CD1c-positive myeloid dendritic cell (primary cell): ENCODE results near the gene KDELR3.

ENCODE experiments used
- DNase-seq: peaks from one replicate; pipeline ENCODE4 v3.0.0-alpha.2; 2016; ENCODE audit errors: extremely low spot score

The KDELR3 gene

DNA sequence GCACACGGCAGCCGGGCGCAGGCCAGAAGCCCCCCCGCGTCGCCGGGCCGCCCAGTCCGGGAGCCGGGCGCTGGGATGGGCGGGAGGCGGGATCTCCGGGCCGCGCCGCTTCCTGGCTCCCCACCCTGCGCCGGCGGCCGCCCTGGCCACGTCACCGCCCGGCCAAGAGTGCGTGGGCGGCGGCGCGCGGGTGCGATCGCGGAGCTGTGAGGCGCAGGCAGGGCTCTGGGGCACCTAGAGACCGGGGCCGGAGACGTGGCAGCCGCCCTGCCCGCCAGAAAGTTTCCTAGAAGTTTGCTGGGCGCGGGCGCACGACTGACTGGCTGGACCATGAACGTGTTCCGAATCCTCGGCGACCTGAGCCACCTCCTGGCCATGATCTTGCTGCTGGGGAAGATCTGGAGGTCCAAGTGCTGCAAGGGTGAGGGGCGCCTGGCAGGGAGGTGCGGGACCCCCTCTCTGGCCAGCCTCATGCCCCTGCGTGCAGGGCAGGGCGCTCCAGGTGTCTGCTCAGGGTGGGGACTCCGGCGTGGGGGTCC, at the start of gene KDELR3:
Gene KDELR3 (plus strand): TSS at position 193 of the 539 bp plus-strand sequence. CDS start 138 bp downstream, at position 331.
- DNase-seq = peak; percentile 85

DNA sequence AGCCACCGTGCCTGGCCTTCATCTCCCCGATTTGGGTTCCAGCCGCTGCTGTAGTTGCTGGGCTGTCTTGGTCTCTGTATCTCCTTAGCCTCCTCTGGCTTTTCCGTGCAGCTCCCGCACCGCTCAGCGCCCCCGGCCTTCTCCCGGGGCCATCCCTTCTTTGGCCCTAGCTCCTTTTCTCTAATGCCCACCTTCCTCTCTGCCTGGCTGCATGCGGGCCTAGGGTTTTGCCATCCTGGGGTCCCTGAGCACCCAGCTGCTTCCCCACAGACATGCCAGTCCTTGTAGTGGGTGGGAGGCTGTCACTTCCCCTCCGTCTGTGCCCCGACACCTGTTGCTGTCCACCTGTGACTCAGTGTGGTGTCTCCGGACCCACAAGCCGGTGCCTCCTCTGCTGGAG, 49.3 kb upstream of the KDELR3 start:
- DNase-seq = no peak

DNA sequence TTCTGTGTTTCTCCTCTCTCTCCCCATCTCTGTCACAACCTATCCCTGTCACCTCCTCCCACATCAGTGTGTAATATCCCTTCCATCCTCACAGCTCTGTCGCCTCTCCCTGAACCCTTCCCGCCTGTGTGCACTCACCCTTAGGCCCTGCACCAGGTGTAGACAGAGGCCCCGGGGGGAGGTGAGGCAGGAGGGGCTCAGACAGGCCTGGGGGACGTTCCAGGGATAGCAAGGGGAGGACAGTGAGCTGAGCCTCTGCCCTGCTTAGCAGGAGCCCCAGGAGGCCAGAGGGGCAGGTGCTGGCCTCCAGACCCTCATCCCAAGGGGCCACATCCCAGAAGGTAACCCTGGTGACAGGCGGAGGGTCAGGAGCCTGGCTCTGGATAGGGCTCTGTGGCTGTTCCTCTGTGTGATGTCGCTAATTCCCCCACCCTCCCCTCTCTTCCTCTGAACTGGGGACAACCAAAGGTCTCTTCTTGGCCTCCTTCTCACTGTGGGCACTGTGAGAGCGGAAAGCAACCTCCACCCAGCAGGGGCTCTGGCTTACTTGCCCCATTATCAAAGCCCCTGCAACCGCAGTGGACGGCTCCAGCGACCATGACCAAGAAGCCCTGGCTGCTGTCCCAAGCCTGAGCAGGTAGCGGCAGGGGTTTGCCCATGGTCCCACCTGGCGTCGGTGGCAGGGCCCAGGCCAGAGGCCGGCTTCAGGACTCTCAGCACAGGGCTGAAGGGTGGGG, 48.6 kb upstream of the KDELR3 start:
- DNase-seq = no peak

DNA sequence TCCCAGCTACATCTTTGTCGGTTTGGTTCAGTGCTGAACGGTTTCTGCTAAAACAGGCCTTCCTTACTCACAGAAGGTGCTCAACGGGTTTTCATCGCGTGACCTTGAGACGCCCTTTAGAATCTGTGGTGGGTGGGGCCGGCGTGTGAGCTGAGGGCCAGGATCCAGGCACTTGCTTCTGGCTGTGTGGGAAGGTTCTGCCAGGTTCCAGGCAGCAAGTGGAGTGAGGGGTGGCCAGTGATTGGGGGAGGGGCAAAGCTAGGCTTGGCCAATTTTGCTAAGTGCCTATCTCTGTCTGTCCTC, 48.1 kb upstream of the KDELR3 start:
- DNase-seq = no peak

DNA sequence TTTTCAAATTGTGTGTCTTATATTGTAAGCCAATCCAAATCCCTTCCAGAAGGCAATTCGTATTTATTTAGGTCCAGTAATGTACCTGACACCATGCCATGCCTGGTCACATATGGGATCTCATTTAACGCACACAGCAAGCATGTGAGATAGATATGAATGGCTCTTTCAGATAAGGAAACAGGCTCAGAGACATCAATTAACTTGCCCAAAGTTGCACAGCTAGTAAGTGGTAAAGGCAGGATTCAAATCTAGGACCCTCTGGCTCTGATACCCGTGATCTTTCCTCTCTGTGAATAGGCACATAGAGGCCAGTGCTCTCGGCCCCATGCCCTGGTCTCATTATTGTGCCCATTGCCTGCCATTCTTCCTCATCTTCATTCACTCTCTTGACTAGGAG, 47.2 kb upstream of the KDELR3 start:
- DNase-seq = no peak

DNA sequence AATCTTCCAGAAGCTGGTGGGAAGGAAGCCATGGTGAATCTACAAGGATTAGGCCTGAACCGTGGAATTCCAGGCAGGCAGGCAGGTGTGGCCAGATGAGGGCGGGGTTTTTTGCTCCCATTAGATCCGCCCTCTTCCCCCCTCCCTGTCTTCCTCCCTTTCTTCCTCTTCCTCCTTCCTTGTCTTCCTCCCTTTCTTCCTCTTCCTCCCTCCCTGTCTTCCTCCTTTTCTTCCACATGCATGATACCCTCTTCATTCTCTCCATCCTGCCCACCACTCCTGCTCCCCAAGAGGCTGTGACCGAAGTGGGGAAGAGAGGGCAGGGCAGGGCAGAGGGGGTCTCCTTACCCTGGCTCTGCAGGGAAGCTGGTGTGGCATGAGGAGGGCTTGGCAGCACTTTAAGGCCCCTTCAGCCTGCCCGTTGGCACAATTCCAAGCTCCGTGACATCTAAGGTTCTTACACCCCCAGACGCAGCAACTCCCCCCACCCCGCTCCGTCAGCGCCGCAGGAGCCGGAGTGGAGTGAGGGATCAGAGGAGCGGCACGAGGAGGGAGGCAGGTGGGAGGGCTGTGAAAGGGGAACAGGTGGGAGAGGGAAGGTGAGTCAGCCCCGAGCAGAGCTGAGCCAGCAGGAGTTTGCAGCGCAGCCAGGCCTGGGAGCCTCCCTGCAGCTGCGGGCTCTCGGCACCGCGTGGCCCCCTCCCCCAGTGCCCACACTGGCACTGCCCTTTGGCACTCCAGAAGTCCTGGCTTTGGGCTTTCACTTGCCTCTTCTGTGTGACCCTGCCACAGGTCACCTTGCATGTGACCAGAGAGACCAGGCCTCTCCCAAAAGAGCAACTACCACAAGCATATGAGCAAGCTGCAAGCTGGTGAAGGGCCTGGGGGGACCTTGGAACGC, 45.0 kb upstream of the KDELR3 start:
- DNase-seq = no peak

DNA sequence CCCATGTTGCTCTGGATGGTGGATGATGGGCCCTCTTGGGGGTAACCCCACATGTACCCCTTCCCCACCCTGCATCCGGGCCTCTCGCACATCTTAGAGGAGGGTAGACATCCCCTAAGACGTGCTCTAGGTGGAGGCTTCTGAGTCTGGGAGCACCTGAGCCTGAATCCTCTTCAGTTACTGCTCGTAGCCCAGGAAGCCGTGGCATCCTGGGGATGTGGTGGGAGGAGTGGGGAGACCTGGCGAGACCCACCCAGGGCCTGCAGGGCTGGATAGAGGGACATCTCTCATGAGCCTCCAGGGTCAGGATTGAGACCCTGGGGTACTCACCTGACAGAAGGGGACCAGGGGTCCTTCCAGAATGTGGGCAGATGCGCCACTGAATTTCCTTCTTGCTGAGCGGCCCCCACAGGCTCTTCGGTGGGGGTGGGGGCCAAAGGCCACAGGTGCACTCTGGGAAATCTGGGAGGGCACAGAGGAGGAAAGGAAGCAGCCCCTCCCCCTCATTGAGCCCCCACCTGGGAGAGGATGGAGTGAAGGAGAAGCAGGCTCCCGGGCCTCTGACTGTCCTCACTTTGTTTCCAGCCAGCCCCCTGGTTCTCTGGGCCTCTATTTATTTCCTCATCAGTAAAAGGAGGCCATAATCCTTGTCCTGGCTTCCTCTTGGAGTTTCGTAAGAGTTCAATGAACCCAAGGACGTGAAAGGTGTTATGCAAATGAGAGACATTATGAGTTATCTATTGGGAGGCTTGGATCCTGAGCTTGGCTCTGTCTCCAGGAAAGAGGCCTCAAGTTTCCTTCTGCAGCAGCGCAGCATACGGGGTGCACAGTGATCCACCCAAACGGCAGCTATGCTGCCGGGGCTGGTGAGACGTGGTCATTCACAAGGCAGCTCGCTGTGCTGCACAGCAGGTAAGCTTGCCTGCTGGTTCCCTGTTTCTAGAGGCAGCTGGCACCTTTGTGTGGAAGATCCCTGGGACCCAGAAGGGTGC, 44.1 kb upstream of the KDELR3 start:
- no peak for DNase-seq

DNA sequence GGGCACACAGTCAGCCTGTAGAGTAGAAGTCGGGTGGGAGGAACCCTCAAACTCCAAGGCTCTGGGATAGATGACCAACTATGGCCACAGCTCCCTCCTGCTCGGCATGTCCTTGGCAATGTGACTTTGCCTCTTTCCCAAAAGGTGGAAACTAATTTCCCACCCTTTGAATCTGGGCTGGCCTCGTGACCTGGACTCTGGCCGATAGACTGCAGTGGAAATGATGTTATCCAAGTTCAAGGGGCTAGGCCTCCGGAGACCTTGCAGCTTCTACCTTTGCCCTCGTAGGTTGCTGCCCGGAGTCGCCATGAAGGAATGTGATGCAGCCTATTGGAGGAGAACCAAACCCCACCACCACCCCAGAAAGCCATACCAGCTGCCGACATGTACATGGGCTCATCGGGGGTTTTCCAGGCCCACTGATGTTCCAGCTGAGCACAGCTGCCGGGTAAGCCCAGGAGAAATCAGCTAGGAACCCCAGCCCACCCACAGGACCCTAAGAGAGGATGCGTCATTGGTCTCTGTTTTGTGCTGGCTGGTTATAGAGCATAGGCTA, 43.3 kb upstream of the KDELR3 start:
- DNase-seq = no peak

DNA sequence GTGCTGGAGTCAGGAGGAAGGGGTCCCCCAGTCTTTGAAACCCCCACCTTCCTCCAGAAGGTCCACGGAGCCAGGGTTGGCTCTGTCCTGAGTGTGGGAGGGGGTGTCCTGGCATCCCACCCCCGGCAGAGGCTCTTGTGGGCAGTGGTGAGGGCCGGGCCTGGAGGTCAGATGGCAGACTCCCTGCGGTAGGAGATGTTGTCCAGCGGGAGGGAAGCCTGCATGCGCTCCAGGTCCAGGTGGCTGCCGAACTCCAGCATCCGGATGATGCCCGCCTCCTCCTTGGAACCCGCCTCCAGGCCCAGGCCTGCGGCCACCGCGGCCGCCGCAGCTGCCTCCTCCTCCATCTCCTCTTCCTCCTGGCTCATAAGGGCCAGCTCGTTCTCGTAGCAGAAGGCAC, 41.3 kb upstream of the KDELR3 start:
- DNase-seq = no peak

DNA sequence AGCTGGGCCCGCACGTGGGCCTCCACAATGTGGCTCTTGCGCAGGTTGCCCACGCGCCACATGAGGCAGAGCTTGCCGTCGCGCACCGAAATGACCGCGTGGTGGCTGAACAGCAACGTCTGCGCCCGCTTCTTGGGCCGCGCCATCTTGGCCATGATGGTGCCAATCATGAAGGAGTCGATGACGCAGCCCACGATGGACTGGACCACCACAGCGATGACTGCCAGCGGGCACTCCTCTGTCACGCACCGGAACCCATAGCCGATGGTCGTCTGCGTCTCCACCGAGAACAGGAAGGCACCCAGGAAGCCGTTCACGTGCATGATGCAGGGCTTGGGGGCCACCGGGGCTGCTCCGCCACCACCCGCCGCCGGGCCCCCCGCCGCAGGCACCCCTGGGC, 40.4 kb upstream of the KDELR3 start:
- no peak for DNase-seq

DNA sequence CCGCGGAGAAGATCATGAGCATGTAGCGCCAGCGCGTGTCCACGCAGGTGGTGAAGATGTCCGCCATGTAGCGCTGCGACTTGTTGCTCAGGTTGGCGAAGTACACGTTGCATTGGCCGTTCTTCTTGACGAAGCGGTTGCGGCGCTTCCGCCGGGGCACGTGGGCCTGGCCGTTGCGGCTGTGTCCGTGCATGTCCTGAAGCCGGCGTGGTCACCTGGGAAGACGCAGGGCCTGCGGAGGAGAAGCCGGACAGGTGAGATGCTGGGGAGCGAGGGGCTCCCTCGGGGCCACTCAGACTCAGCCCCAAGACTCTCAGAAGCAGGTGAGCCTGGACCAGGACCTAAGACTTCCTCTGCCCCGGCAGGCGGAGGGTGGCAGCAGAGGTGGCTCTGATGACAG, 40.0 kb upstream of the KDELR3 start:
- no peak for DNase-seq

DNA sequence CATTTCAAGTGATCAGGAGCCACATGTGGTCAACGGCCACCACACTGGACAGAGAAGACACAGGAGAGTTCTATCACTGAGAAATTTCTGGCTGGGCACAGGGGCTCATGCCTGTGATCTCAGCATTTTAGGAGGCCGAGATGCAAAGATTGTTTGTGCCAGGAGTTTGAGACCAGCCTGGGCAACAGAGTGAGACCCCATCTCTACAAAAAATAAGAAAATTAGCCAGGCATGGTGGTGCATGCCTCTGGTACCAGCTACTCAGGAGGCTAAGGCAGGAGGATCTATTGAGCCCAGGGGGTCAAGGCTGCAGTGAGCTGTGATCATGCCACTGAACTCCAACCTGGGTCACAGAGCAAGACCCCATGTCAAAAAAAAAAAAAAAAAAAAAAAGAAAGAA, 39.2 kb upstream of the KDELR3 start:
- DNase-seq = no peak

DNA sequence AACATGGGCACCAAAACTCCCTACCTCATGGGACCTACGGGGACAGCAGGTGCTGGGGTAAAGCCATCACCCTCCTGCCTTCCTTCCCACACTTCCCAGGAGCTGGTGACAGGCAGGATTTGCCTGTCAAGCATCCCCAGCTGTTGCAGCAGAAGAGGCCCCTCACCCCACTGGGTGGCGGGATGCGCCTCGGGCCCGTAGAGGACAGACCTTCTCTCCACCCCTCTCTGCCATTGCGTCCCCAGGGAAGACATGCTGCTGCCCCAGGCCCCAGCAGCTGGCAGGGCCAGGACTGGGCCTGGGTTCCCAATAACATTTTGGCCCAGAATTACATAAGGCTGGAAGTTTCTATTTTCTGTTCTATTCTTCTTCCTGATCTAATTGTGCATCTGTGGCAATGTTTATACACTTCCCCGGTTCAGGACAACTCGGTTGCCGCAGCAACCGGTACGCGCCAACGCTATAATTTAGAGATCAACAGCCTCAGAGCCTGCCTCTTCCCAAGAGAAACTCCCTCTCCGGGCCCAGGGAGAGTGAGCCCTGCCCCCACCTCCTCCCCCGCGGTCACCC, 38.3 kb upstream of the KDELR3 start:
- no peak for DNase-seq

DNA sequence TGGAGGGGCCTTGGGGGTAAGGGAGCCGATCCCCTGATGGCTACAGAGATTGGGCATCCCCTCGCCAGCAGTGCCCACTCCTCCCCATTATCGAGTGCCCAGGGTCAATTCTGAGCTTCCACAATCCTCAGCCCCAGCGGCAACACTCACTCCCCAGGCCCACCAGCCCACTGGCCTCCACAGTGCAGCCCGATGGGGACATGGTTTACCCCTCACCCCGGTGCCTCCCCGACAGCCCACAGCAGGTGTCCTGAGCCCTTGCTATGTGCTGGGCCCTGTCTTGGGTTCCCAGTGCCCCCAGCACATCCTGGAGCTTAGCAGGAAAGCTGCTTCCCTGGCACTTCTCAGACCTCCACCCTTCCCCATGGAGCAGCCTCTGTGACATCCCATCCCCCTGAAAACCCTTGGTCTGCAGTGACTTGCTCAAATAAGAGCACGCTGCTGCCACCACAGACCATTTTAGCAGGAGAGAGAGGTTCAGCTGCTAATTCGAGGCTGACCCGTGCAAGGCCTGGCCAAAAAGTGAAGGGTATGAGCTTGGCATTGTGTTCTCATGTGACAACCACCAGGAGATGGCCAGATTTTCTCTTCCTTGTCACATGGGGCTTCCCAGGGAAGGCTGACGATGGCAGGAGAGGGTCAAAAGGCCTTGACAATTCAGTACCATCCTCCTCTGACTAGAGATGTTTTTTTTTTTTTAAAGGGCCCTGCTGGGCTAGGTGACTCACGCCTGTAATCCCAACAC, 36.5 kb upstream of the KDELR3 start:
- no peak for DNase-seq

DNA sequence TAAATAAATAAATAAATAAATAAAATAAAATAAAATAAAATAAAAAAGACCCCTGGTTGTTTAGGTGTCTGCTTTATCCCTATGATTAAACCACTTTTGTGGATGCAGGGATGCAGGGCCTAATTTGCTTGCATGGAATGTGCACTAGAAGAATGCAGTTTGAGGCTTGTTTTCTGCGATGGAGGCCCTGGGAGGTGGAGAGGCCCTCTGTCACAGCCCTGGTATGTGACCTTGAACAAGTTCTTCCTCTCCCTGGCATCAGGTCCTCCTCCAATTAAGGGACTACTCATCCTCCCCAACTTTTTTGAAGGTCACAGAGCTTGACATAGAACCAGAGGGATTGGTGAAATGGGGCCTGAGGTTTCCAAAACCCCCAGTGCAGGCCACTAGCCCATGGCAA, 35.6 kb upstream of the KDELR3 start:
- no peak for DNase-seq

DNA sequence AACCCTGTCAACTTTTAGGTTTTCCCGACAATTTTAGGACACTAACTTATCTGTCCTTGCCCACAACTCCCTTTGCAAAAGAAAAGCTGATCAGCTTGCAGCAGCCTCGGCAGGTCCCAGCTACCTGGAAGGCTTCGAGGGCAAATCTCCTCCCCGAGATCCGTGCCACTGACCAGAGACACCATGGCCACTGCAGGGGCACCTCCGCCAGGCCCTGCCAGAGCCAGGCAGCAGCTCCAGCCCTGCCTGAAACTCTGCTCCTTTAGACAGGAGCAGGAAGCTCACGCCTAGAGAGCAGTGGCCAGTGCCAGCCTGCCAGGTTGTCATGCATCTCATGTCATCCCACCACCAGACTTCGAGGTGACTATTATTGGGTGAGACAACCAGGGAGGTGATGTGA, 34.0 kb upstream of the KDELR3 start:
- DNase-seq = no peak

DNA sequence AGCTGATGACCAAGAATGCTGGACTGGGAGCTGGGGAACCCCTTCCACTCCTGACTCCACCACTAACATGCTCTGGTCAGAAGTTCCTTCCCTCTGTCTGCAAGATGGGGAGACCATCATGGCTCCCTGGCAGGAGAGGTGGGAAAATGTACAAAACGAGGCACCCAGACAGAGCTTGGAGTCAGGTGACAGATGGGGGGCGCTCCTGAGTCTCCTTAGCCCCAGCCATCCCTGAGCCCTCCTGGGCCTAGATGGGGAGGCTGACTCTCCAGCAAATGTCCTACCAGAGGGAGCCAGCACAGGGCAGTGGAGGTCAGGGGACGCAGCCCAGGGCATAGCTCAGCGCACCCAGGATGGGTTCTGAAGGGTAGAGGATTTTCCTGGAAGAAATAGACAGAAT, 32.9 kb upstream of the KDELR3 start:
- DNase-seq = no peak

DNA sequence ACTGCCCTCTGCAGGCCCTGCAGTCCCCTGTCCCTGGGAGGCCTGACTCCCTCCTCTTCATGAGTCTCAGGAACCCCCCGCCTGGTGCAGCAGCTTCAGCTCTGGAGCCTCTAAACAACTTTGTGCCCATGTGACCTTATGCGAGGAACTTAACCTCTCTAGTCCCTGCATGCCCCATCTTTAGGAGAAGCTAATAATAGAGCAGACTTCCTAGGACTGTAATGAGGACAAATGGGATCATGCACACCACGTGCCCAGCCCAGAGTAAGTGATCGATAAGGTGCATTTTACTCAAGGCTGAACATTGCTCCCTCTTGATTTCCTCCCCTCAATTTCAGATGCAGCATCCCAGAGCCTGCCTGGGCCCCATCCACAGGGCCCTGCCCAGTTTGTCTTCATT, 31.9 kb upstream of the KDELR3 start:
- DNase-seq = no peak

DNA sequence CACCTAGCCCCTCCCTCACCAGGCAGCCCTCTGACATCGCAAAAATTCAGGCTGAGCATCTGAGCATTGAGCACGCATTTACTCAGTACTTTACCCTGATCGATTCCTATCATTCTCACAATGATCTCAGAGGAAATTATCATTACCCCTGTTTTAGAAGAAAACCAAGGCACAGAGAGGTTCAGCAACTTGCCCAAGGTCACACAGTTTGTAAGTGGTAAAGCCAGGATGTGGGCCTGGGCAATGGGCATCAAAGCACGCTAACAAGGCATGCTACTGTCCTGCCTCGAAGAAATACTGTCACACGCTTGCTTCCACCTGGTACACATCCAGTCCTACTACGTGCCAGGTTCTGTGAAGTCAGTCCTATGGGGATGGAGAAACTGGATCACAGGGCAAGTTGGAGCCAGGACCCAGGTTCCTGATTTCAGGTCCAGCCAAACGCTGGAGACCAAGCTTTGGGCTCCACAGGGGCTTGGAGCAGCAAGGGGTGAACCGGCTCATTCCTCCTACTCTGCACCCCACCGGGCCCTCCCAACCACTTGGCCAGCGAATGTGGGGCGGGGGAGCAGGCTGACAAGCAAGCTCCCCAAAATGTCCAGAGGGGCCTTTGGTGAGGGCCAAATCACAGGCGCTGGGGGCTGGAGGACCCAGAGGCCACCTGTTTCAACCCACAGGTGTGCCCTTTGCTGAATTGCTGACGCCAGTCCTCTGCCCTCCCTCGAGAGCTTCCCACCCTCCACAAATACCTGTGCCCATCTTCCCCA, 31.1 kb upstream of the KDELR3 start:
- DNase-seq = no peak

DNA sequence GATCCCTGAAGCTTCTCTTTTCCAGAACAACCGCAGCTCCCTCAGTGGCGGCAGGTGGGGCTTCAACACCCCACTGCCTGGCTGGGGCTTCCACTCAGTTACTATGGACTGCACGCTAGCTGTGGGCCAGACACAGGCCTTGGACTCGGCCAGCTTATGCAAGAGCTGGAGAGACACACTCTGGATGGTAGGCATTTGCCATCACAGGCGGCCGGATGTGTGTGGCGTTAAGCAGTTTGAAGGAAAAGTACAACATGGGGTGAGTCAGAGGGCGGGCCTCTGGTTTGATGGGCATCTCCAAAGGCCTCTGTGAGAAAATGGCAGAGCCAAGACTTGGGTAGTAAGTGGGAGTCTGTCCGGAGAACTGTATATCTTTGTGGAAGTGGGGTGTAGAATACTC, 30.5 kb upstream of the KDELR3 start:
- no peak for DNase-seq
